PC-3 (cell line): Measurements from ENCODE around the gene NUP153. TPM values are rescaled to one million over a fixed set of nuclear protein-coding genes. Genes with fewer than 3 reads are reported as not detected.
"Not testable (repeated sequence)": the region's sequence is repeated elsewhere in the genome, so short reads cannot be mapped to it uniquely, and the experiment has no call there.

Experiments
- ATAC-seq: fragments of 200-7000 bp; cut with Tn5 transposase; 2 replicates; pipeline ENCODE4 v1.9.1; 2020; ENCODE audit warnings: mild to moderate bottlenecking, moderate library complexity
- Bru-seq: library from RNA; stranded (reverse); fragments of 400-500 nt; gene quantifications from one replicate; lab custom pipeline; 2021; lab: Mats Ljungman, UMichigan
- BruChase-seq, 2 experiments: library from RNA; stranded (reverse); fragments of 400-500 nt; gene quantifications; one replicate each; lab custom pipeline; 2021; lab: Mats Ljungman, UMichigan
- BruUV-seq: library from RNA; stranded (reverse); fragments of 400-500 nt; replicated peaks from 2 replicates; lab custom pipeline; 2021; lab: Mats Ljungman, UMichigan
- CTCF ChIA-PET: fragments of 300-600 bp; sonication (Branson Sonifier 250); formaldehyde crosslinking; loops from one replicate; lab custom pipeline; 2022; ENCODE audit warnings: antibody characterized with exemption; lab: Charles Lee
- POLR2A ChIA-PET: fragments of 300-600 bp; sonication (Branson Sonifier 250); formaldehyde crosslinking; loops from one replicate; lab custom pipeline; 2022; ENCODE audit warnings: antibody characterized with exemption; ENCODE audit not compliant: unreplicated experiment; lab: Charles Lee
- DNase-seq: peaks from one replicate; pipeline ENCODE4 v3.0.0-alpha.2; 2015
- H2AFZ ChIP-seq: fragments of 300-600 bp; sonication (generic); 2 replicates; pipeline ENCODE4 v1.6.0; 2016; ENCODE audit warnings: antibody characterized with exemption, low read length
- H3F3A ChIP-seq: fragments of 300-600 bp; sonication (generic); one replicate; pipeline ENCODE4 v1.6.0; 2017; ENCODE audit warnings: antibody characterized with exemption, low read length, control low read depth, mild to moderate bottlenecking; ENCODE audit not compliant: unreplicated experiment
- H3K27ac ChIP-seq: fragments of 300-600 bp; sonication (generic); 2 replicates; pipeline ENCODE4 v1.5.1; 2016; ENCODE audit warnings: mild to moderate bottlenecking, low read length
- H3K27me3 ChIP-seq: fragments of 300-600 bp; sonication (generic); 2 replicates; pipeline ENCODE4 v1.6.1; 2016; ENCODE audit warnings: low read length, mixed read lengths
- H3K36me3 ChIP-seq: fragments of 300-600 bp; sonication (generic); 2 replicates; pipeline ENCODE4 v1.6.1; 2016; ENCODE audit warnings: low read depth, mixed run types, low read length, mixed read lengths
- H3K4me1 ChIP-seq: fragments of 300-600 bp; sonication (generic); 2 replicates; pipeline ENCODE4 v1.5.1; 2016; ENCODE audit warnings: low read length; ENCODE audit not compliant: insufficient read depth
- H3K4me2 ChIP-seq: fragments of 300-600 bp; sonication (generic); 2 replicates; pipeline ENCODE4 v1.6.0; 2016; ENCODE audit warnings: low read length
- H3K4me3 ChIP-seq: fragments of 300-600 bp; sonication (generic); 2 replicates; pipeline ENCODE4 v1.5.1; 2016; ENCODE audit warnings: mild to moderate bottlenecking, low read length, mixed read lengths
- H3K79me2 ChIP-seq: fragments of 300-600 bp; sonication (generic); 2 replicates; pipeline ENCODE4 v1.6.1; 2017; ENCODE audit warnings: low read length, mixed read lengths
- H3K9ac ChIP-seq: fragments of 300-600 bp; sonication (generic); 2 replicates; pipeline ENCODE4 v1.6.0; 2016; ENCODE audit warnings: mild to moderate bottlenecking, low read length
- H3K9me2 ChIP-seq: fragments of 300-600 bp; sonication (generic); replicated peaks from 2 replicates; pipeline ENCODE4 v1.6.1; 2016; ENCODE audit warnings: mixed run types, low read length, mixed read lengths
- H3K9me3 ChIP-seq: fragments of 300-600 bp; sonication (generic); 2 replicates; pipeline ENCODE4 v1.6.1; 2016; ENCODE audit warnings: low read length, mixed read lengths
- H4K20me1 ChIP-seq: fragments of 300-600 bp; sonication (generic); 2 replicates; pipeline ENCODE4 v1.6.1; 2016; ENCODE audit warnings: low read length, mixed read lengths
- CTCF ChIP-seq: fragments of 300-600 bp; sonication (generic); conservative IDR thresholded peaks from 2 replicates; pipeline ENCODE4 v1.5.1; 2017; ENCODE audit warnings: antibody characterized with exemption, low read depth, mild to moderate bottlenecking, low read length
- EZH2 ChIP-seq: fragments of 300-600 bp; sonication (generic); IDR thresholded peaks from one replicate; pipeline ENCODE4 v1.6.1; 2017; ENCODE audit warnings: antibody characterized with exemption, mild to moderate bottlenecking, low read length; ENCODE audit not compliant: unreplicated experiment
- EZH2phosphoT487 ChIP-seq: fragments of 300-600 bp; sonication (generic); IDR thresholded peaks from 2 replicates; pipeline ENCODE4 v1.6.1; 2018; ENCODE audit warnings: mild to moderate bottlenecking, antibody characterized with exemption, low read length, borderline replicate concordance
- intact Hi-C: fragments of 100-400 bp; cut with micrococcal nuclease; formaldehyde crosslinking; loops from 2 replicates; pipeline ENCODE4 v1.9.0; 2023
- long read RNA-seq: library from polyadenylated mRNA; unstranded; transcript quantifications from one replicate; pipeline ENCODE4 v2.0.0, GENCODE V29; 2021; ENCODE audit not compliant: unreplicated experiment
- total RNA-seq: library from RNA; depleted of rRNA; stranded (reverse); fragments of >200 nt; gene quantifications from 2 replicates; pipeline ENCODE4 v1.2.3, GENCODE V29; 2014; rRNA removed

NUP153 gene
- total RNA-seq (48.3 and 48.5 TPM in 2 replicates), Bru-seq, nascent RNA (percentile 90 among the genes with signal in this experiment), BruChase-seq, experiment 1, labeled RNA remaining after a 6-hour chase (percentile 90 among the genes with signal in this experiment), BruChase-seq, experiment 2, labeled RNA remaining after a 2-hour chase (percentile 88 among the genes with signal in this experiment)
- long read RNA-seq, full-length matches to known transcripts: 8 of 32 reads
- long read RNA-seq, partial matches to known transcripts: 14 of 32 reads
- long read RNA-seq, other reads (novel, unspliced or antisense): 10 of 32 reads

- DNase-seq (peak; percentile 100), ATAC-seq (peak; percentile 72)
- Histone ChIP-seq H3K4me2 (peak within 1 kb of the TSS; percentile 92), H3K27ac (peak within 1 kb of the TSS; percentile 91), H3K4me1 (peaks cover 22% of the 10 kb centered on the region), H3K27me3 (no peaks in the 10 kb centered on the region), H2AFZ (peak within 1 kb of the TSS; percentile 88), H3K79me2 (peaks cover 49% of the 10 kb centered on the region), H3K9me2 (no peaks in the 10 kb centered on the region), H3K4me3 (peak within 1 kb of the TSS; percentile 88), H3K36me3 (no peaks in the 10 kb centered on the region), H3F3A (no peaks in the 10 kb centered on the region), H4K20me1 (peaks cover 28% of the 10 kb centered on the region), H3K9me3 (no peaks in the 10 kb centered on the region), H3K9ac (peak within 1 kb of the TSS; percentile 99)
- intact Hi-C loops: loop anchor here (5.0 to 10.0 kb wide), 2 partner anchors 98 to 451 kb away; partner anchors contain the start of genes KDM1B and TPMT
- ChIA-PET POLR2A (interaction anchor here (0.5 kb wide), 1 partner anchor 219 kb away, joined by 8 read pairs; no protein-coding TSS in a partner anchor), CTCF (no interaction called here)
- no TSS peak for BruUV-seq
- no peak for TF ChIP-seq CTCF
- TF ChIP-seq EZH2: no peak
- TF ChIP-seq EZH2phosphoT487: no peak
These were observed at the start of gene NUP153 for GRCh38 chr6:17706580-17707370. Gene NUP153, minus strand, starts transcription at chr6:17706925. Its CDS starts 538 bp downstream, at chr6:17706387.

- Histone ChIP-seq H3F3A (no peaks in the 10 kb centered on the region), H3K36me3 (no peaks in the 10 kb centered on the region), H3K27me3 (no peaks in the 10 kb centered on the region), H4K20me1 (no peaks in the 10 kb centered on the region), H3K9ac (no peak overlapping the region), H2AFZ (no peak overlapping the region), H3K79me2 (no peaks in the 10 kb centered on the region), H3K4me3 (no peak overlapping the region), H3K9me2 (no peaks in the 10 kb centered on the region), H3K27ac (no peak overlapping the region), H3K4me2 (no peak overlapping the region), H3K4me1 (no peaks in the 10 kb centered on the region), H3K9me3 (no peaks in the 10 kb centered on the region)
- ATAC-seq (no peak), DNase-seq (no peak)
- ChIA-PET CTCF (no interaction called here), POLR2A (no interaction called here)
- no TSS peak for BruUV-seq
- TF ChIP-seq EZH2phosphoT487 (no peak), EZH2 (no peak), CTCF (no peak)
- intact Hi-C loops: no loop called here
These were observed 47.5 kb upstream of the NUP153 start for GRCh38 chr6:17754254-17754653.

- H3K4me2 ChIP-seq, H3K9me3 ChIP-seq, H4K20me1 ChIP-seq, CTCF ChIA-PET, H3K9ac ChIP-seq, H2AFZ ChIP-seq, H3K27me3 ChIP-seq, H3K36me3 ChIP-seq, H3F3A ChIP-seq, POLR2A ChIA-PET, H3K9me2 ChIP-seq, ATAC-seq, H3K4me3 ChIP-seq, intact Hi-C loops, BruUV-seq, H3K79me2 ChIP-seq, DNase-seq, H3K4me1 ChIP-seq, H3K27ac ChIP-seq: not testable (repeated sequence)
These were observed 38.6 kb upstream of the NUP153 start for GRCh38 chr6:17745324-17745723.

- H3K36me3 ChIP-seq, H3K79me2 ChIP-seq, intact Hi-C loops, H3K9me3 ChIP-seq, POLR2A ChIA-PET, H3K9me2 ChIP-seq, H3K4me3 ChIP-seq, ATAC-seq, H2AFZ ChIP-seq, BruUV-seq, H3K4me1 ChIP-seq, H4K20me1 ChIP-seq, H3K27ac ChIP-seq, DNase-seq, H3K27me3 ChIP-seq, H3F3A ChIP-seq, H3K4me2 ChIP-seq, CTCF ChIA-PET, H3K9ac ChIP-seq: not testable (repeated sequence)
These were observed 38.1 kb upstream of the NUP153 start for GRCh38 chr6:17744757-17745308.
